Epithelial cell of prostate (primary cell): Measurements from ENCODE around the gene PLCB4.

Source experiments
- DNase-seq: peaks from one replicate; pipeline ENCODE4 v3.0.0-alpha.2; 2011; ENCODE audit warnings: low read depth, low spot score
- H3K27ac ChIP-seq: fragments of 450-650 bp; 2 replicates; pipeline ENCODE4 v1.5.1; 2017; ENCODE audit warnings: mild to moderate bottlenecking

PLCB4 gene

DNA sequence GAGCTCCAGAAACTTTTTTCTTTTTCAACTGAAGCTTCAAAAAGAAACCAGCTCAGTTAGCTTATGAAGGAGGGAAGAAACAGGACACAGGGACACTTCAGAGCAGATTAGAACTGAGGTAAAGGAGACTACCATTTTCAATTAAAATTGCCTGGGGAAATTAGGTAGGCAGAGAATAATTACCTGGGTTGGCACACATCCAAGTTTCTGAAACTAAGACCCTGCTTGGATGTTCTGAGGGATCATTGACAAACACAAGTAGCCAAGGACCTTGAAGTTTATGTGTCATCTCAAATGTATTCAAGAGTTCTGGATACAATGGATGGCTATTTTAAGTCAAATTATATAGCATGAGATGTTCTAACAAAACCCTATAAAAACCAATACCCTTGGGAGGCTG, 137.6 kb downstream of the PLCB4 start:
- H3K27ac ChIP-seq = no peak overlapping the region
- no peak for DNase-seq

DNA sequence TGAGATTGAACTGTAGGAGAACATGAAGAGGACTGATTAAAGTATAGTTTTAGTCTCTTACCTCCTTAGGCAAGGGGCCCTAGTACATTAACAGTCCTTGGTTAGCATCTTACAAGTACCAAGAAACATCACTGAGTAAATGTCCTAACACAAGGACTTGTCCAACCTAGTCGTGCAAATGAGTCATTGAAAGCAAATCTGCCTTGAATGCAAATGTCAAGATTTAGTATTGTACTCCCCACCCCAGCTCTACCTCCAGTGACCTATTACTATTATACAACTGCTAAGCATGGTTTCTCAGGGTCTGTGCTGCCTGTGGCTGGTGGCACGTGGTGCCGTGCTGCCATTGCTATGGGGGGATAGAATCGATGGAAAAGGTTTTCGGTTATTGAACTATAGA, 138.4 kb downstream of the PLCB4 start:
- no peak overlapping the region for H3K27ac ChIP-seq
- DNase-seq = no peak

DNA sequence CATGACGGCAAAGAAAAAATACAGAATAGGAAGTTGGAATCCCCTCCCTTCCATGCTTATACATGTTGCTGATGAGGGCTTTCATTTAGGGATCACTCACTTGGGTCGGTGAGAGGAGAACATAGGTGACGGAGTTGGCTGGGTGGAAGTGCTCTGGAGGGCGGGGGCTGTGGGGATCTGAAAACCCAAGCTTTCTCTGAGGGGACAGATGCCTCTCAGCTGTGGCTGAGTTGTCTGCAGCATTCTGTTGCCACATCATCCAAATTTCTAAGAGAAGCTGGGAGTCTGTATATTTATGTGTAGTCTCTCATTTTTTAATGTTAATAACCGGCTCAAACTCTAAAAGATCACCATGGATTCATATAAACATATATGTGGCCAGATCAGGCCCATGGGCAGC, 141.5 kb downstream of the PLCB4 start:
- no peak overlapping the region for H3K27ac ChIP-seq
- no peak for DNase-seq

DNA sequence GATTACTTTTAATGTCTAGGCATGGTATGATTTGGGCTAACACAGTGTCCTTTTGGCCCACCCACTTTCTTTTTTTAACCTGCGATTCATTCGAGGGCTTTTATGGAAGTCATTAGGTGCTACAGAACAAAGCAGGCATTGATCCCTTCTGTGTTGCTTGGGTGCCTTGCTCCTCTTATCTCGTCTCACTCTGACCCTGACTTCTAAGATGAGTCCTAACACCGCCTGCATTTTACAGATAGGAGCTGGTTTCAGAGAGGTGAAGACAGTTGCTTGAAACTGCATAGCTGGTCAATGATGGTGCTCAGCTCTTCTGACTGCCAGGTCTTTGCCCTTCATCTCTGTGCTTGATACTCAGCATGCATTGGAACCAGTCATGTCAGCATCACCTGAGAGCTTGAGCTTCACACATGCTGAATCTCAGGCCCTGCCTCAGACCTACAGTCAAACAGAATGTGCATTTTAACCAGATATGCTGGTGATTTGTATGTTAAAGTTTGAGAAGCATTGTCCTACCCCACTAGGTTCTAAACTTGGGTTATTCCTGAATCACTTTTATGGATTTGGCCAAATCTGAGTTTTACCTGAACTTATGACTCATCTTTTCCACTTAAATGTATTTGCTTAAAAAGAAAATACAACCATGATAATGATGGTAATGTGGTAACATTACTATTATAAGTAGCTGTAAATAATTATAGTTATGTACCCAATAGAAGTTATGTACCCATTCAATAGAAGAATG, 142.3 kb downstream of the PLCB4 start:
- H3K27ac ChIP-seq = no peak overlapping the region
- no peak for DNase-seq

DNA sequence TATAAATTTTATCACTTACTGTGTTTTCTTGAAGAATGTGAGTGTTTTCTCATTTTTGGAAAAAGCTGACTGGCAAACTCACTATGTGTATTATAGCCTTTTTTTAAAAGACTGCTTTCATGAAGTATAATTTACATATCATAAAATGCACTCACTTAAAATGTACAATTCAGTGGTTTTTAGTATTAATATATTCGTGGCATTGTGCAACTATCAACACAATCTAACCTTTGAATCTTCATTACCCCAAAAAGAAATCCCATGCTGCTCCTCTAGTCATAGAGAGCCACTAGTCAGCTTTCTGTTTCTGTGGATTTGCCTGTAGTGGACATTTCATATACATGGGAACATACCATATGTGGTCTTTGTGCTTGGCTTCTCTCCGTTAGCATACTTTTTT, 143.8 kb downstream of the PLCB4 start:
- no peak overlapping the region for H3K27ac ChIP-seq
- DNase-seq = no peak

DNA sequence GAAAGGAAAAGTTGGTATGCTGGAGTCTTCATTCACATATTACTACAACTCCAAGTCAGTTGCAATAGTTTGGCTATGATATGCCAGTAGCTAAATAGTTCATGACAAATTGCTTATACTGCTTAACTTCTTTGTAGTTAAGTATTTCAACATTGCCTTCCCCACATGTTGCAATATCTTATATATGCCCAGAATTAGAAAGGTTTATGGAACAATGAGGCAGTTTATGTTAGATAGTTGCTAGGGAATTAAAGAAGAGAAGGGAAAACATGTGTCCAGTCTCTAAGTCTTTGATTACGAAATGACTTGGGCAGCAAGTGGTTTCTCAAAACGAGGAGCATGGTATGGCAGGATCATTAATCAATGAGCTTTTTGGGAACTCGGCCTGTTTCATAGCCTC, 145.8 kb downstream of the PLCB4 start:
- DNase-seq = peak; percentile 43

DNA sequence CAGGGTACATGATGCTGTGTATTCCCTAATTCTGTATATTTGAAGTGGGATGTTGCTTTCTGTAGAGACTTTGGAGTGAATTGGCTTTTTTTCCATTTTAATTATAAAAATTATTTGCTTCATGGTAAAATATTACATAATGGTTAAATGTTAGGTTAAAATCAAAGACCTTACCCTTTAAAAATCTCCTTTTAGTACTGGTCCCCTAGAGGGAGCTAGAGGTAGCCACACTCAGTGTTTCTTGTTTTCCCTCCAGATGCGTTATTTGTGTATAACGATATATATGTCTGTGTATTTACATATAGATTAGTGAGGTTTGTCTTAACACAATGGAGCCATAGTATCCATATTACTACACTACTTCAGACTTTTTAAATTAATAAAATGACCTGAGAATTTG, 146.7 kb downstream of the PLCB4 start:
- no peak for DNase-seq
- H3K27ac ChIP-seq = no peak overlapping the region

More for the DNA sequence above, 145.8 kb downstream of the PLCB4 start:
- no peak overlapping the region for H3K27ac ChIP-seq

DNA sequence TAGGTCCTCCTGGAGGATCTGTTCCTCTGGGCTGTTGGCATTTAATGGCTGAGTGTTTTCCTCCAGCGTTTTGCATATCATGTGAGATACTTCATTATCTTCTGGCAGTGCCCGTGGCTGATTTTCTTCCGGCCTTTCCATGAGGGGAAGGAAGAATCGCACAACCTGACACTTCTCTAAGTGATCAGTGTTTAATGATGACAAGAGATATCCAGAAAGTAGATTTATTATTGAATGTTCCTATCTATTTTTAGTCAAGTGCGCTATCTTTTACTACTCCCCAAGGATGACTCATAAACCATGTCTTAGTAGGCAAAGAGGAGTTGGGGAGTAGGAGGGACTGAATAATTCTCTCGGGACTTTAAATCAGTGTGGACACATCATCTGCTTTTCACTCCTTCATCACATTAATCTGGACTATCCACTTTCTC, 149.7 kb downstream of the PLCB4 start:
- DNase-seq = no peak
- no peak overlapping the region for H3K27ac ChIP-seq

DNA sequence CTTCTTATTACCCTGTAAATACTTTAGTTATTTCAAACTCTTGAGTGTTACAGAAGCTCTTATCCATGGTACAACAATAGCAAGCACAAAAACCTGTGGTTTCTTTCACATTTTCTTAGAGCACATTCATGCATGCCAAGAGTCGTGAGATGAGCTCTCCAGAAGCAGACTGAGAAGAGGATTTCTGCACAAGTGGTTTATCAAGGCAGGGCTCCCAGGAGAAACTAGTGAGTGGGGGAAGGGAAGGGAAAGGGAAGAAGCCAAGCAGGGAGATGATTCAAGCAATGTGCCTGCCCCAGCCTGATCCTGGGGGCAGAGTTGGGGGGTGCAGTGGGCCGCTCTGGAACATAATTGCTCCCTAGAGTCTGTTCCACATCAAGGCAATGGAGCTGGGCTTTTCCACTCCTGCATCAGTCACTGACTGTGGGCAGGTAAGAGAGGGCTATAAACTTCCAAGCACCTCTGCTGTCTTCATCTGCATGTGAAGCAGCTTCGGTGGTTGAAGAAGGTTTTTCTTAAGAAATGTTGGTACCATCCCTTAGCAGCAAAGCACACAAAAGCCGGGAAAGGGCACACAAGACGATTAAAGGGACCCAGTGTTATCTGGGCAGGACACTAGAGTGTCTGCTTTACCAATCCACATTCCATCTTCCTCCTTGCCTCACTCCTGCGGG, 152.1 kb downstream of the PLCB4 start:
- DNase-seq = no peak
- no peak overlapping the region for H3K27ac ChIP-seq

DNA sequence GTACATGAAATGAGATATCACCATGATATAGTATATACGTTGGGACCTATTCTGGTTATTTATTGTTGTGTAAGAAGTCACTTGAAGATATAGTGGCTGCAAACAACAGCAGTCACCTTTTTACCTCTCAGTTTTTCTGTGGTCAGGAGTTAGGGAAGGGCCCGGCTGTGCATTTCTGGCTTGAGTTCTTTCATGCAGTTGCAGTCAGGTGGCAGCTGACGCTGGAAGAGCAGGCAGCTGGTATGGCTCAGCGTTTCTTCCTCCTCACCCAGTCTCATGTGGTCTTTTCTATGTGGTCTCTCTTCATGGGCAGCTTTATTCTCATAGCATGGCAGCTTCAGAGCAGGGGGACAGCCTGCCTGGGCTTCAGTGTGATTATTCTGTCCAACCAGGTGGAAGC, 154.4 kb downstream of the PLCB4 start:
- no peak overlapping the region for H3K27ac ChIP-seq
- no peak for DNase-seq

DNA sequence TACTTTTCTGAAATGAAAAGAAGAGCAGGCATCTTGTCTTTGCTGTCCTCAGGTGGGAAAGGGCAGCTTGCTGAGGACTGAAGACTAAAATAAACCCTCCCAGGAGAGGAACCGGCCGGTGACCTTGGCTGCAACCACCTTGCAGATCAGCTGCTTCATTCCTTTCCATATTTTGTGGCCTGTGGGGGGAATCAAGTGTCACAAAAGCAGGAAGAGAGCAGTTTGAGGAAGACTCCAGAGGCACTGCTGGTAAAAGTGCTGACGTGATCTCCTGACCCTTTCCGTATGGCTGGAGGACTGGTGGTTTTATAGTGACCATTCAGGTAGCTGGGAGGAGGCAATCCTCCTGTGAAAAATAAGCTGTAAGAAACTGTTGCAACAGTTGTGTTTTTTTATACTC, 157.0 kb downstream of the PLCB4 start:
- DNase-seq = no peak
- no peak overlapping the region for H3K27ac ChIP-seq

DNA sequence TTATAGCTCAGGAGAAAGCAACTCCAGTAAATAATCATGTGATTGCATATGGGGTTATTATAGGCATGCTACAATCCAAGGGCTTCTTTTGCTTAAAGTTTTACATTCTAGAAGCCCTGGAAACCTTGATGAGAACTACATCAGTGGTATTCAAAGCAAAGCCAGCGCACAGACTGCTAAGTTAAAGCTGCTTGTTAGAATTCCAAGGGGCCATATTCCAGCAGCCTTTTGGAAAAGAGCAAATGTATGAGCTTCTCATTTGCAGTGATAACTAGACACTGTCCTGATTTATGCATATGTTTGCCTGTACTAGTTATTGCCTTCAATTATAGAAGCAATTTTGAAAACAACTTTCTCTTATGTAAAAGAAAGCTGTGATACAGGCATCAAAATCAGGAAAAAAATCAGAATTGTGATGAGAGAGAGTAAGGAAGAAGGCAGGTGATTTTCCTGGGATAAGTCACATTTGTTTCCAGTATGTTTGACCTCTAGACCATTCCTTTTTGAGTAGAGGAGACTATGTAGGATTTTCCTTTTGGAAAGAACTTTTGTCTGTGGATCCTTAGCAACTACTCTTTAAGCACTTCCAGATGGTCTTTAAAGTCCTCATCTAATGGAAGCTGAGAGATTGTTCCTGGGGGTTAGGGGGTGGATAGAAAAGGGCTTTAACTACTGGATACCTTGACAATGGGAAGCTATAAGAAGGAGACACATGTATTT, 159.2 kb downstream of the PLCB4 start:
- no peak for DNase-seq
- no peak overlapping the region for H3K27ac ChIP-seq

DNA sequence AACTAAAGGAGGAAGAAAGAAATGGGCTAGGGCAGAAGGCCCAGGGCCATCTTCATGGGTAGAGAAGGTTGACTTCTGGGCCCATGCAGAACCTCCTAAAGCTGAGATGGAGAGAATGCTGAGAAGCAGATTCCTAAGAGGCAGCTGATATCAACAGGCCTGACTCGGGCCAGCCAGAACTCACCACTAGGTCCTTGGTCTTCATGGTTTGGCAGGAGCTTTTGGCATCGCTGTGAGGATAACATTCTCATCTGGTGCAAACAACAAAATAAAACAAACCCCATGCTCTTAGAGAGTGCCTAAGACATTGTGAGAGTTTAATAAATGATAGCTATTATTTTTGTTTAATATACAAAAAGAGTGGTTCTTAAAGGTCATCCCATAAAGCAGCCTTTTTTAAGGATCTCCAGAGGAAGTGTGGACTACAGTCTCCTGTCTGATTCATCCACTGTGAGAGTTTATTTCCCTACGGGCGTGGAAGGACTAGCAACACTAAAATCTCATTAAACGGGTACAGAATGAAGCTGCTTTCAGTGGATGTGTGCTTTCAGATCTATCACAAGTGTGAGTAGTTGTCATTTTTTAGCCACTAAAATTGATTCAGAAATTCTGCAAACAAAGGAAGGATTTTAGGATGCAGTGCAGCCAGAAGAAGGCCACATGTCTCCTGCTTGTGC, 160.0 kb downstream of the PLCB4 start:
- DNase-seq = no peak

DNA sequence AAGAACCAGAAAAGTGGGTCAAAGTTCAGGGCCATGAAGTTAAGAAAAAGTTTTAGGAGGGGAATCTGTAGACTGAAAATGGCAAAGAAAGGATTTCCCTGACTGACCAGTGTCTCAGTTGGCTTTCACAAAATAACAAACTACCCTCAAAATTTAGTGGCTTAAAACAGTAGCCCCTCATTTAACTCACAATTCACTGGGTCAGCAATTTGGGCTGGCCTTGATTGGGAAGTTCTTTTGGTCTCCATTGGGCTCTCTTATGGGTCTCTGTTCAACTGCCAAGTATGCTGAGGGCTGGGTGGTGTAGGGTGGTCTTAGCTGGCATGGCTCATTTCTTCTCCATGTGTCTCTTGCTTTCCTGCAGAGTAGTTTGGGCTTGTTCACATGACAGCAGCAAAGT, 161.5 kb downstream of the PLCB4 start:
- H3K27ac ChIP-seq = no peak overlapping the region
- no peak for DNase-seq

More for the DNA sequence above, 160.0 kb downstream of the PLCB4 start:
- no peak overlapping the region for H3K27ac ChIP-seq

DNA sequence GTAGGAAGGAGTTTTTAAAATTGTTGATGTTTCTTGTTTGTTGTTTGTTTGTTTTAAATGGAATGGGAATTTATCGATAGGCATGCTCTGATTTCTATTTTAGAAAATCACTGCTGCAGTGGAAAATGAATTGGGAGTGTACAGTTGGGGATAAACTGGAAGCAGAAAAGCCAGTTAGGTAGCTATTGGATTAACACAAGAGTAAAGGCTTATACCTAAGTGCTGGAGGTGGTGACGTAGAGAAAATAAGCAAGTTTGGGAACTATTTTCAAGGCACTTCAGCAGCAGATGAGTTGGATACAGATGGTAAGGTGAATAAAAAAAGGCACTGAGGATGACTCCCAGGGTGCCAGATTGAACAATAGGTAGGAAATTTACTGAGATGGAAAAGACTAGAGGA, 164.9 kb downstream of the PLCB4 start:
- no peak overlapping the region for H3K27ac ChIP-seq
- DNase-seq = no peak

DNA sequence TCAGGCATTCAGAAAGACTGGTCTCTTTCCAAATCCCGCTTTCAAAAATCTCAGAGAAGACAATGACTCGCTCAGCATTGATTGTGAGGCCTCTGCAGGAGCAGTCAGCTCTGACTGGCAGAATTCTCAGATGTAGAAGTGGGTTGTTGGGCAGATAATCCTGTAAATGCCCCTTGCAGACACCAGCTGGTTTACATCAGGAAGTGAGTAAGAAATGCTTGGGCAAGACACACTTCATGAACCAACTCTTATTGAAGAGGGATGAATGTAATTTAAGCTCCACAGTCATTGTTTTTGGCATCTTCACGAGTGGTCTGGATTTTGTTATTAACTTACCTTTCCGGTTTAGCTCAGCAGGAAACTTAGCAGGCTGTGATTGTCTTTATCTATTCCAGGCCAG, 166.6 kb downstream of the PLCB4 start:
- DNase-seq = peak; percentile 56
- H3K27ac ChIP-seq = peak overlapping the region; percentile 10

DNA sequence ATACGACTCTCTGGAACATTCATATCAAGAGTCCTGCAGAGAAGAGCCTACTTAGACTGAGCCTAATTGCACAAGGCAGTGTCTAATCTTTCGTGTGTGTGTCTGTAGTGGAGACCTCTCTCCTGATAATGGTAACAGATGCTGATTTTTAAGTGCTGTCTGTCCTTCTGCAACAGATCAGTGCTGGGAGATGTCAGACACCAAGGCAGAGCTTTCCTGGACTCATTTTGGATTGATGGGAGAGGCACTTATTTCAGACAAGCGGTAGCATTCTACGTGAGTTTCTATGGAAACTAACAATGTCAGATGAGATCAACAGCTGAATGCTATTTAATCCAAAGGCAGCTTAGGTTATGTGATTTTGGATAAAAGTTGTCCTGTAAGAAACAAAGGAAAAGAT, 167.6 kb downstream of the PLCB4 start:
- no peak overlapping the region for H3K27ac ChIP-seq

DNA sequence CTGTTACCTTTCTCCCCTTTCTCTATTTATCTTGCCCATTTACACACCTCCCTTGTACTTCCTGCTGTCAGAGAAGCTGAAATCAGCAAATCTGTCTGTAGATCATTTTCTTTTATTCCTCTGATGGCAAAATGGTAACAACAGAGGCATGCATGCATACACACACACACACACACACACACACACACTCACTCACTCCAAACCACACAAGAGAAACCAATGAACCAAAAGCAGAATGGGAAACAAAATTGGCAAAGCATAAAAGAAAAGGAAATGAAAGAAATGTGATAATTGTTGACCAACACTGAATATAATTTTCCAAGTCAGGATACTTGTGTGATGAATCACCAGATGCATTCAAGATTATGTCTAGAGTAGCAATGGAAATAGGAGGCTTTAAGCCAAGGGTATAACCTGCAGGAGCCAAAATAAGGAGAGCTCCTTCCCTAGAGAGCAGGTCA, 172.4 kb downstream of the PLCB4 start:
- H3K27ac ChIP-seq = no peak overlapping the region
- peak; percentile 50 for DNase-seq

More for the DNA sequence above, 167.6 kb downstream of the PLCB4 start:
- no peak for DNase-seq

DNA sequence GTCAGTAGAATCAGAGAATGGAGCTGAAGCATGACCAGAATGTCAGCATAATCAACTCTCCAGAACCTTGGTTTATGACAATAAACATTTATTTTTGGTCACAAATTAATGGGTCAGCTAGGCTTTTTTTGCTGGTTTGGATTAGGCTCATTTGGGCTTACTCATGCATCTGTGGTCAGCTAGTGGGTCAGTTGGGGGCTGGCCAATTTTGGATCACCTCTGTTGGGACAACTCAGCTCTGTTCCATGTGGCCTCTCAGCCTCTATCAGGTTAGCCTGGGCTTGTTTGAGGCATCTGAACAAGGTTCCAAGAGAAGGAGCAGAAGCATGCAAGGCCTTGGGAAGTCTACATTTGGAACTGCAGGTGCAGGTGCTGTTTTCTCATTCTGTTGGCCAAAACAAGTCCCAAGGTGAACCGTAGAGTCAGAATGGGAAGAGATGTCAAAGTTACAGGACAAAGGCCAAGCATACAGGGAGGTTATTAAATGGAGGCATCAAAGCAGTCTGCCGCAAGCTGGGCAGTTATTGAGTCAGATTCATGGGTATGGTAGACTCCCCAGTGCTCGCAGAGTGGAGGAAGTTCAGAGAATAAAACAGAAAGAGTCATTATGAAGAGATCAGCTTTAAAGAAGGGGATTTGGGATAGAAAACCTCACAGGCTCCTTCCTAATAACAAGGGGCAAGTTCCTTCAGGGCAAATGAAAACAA, 173.0 kb downstream of the PLCB4 start:
- no peak overlapping the region for H3K27ac ChIP-seq
- no peak for DNase-seq

DNA sequence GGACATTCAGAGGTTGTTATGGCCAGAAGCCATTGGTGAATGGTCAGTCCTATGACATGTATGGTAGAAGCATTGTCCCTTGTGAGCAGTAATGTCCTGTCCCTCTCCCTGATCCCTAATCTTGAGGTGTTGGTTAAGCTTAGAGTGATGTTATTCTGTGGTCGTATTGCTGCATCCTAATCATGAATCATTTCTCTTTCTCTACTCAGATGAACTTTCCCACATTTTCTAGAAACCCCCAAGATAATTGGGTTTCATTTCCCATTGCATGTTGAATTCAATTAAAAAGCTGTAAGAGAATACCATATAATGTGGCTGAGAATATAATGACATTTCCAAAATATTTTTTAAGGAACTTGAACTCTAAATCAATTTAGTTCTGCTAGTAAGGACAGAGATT, 175.1 kb downstream of the PLCB4 start:
- H3K27ac ChIP-seq = no peak overlapping the region
- no peak for DNase-seq
